ENCODE results near the gene CSRP3.

GRCh38 chr11:19200410-19201201 lies 1.2 kb downstream of the CSRP3 start:
- TF ChIP-seq CTCF (IDR thresholded peaks at IDR 0.05; ENCODE audit: low read depth, low read length, missing input control) (no peak), YY1 (IDR thresholded peaks at IDR 0.05) (no peak)

All from liver (tissue), 2 donors.